Skeletal muscle tissue (tissue), 4 donors: ENCODE data around the gene BHLHA15. TPM values are rescaled to one million over a fixed set of nuclear protein-coding genes. Genes with fewer than 3 reads are reported as not detected.

Experiments
- H3K27ac ChIP-seq: one replicate; pipeline ENCODE4 v1.7.0; 2013; ENCODE audit warnings: mild to moderate bottlenecking, low read depth, low read length, inconsistent platforms
- H3K27me3 ChIP-seq, 3 donors: one replicate each; pipeline ENCODE4 v1.7.0; 2013; ENCODE audit warnings: low read length in 3 of 3; ENCODE audit not compliant: control insufficient read depth in 3 of 3, insufficient read depth in 3 of 3
- H3K36me3 ChIP-seq, 3 donors: one replicate each; pipeline ENCODE4 v1.7.0; 2013; ENCODE audit warnings: low read length in 3 of 3; ENCODE audit not compliant: control insufficient read depth in 3 of 3, insufficient read depth in 3 of 3
- H3K4me1 ChIP-seq, 3 donors: one replicate each; pipeline ENCODE4 v1.7.0; 2013; ENCODE audit warnings: low read length in 3 of 3, mild to moderate bottlenecking in 3 of 3; ENCODE audit not compliant: control insufficient read depth in 3 of 3, insufficient read depth in 3 of 3
- H3K4me3 ChIP-seq, 3 donors: one replicate each; pipeline ENCODE4 v1.7.0; 2013; ENCODE audit warnings: low read length in 3 of 3
- H3K9ac ChIP-seq, 3 donors: one replicate each; pipeline ENCODE4 v1.7.0; 2013; ENCODE audit warnings: low read length in 3 of 3, mild to moderate bottlenecking in 3 of 3, moderate library complexity in 2 of 3, low read depth in 1 of 3
- H3K9me3 ChIP-seq, 3 donors: one replicate each; pipeline ENCODE4 v1.7.0; 2013; ENCODE audit warnings: low read length in 3 of 3; ENCODE audit not compliant: control insufficient read depth in 3 of 3
- total RNA-seq: library from RNA; depleted of rRNA; stranded (reverse); fragments of >200 nt; gene quantifications from one replicate; pipeline ENCODE4 v1.2.3, GENCODE V29; 2014
- donor health status: Osteomylitis.

The BHLHA15 gene
- total RNA-seq, 1 donor from 2014 or later, result not detected

DNA sequence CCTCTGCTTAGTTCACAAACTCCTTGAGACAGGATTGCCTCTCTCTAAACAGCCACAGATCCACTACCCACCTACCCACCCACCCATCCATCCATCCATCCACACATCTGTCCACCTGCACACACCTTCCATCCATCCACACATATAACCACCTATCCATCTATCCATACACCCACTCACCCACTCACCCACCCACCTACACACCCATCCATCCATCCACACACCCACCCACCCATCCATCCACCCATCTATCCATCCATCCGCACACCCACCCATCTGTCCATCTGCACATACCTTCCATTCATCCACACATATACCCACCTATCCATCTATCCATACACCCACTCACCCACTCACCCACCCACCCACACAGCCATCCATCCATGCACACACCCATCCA, 31.1 kb downstream of the BHLHA15 start:
- peaks cover 0 to 5% (median 3%) of the 10 kb centered on the region in 3 donors for H3K4me1 ChIP-seq
- H3K27ac ChIP-seq, result no peak overlapping the region
- H3K36me3 ChIP-seq, result peaks cover 17 to 38% (median 33%) of the 10 kb centered on the region in 3 donors

GRCh38 chr7:98242934-98243333, 31.7 kb downstream of the BHLHA15 start:
- peaks cover 17 to 37% (median 33%) of the 10 kb centered on the region in 3 donors for H3K36me3 ChIP-seq
- H3K27me3 ChIP-seq, result no peaks in the 10 kb centered on the region
- H3K4me3 ChIP-seq, result no peak overlapping the region
- no peak overlapping the region for H3K9ac ChIP-seq
- H3K27ac ChIP-seq, result no peak overlapping the region
- no peaks in the 10 kb centered on the region for H3K9me3 ChIP-seq
- peaks cover 1 to 5% (median 3%) of the 10 kb centered on the region in 3 donors for H3K4me1 ChIP-seq

More for the DNA sequence above, 31.1 kb downstream of the BHLHA15 start:
- no peaks in the 10 kb centered on the region for H3K9me3 ChIP-seq
- H3K9ac ChIP-seq, result no peak overlapping the region
- no peak overlapping the region for H3K4me3 ChIP-seq
- H3K27me3 ChIP-seq, result no peaks in the 10 kb centered on the region

DNA sequence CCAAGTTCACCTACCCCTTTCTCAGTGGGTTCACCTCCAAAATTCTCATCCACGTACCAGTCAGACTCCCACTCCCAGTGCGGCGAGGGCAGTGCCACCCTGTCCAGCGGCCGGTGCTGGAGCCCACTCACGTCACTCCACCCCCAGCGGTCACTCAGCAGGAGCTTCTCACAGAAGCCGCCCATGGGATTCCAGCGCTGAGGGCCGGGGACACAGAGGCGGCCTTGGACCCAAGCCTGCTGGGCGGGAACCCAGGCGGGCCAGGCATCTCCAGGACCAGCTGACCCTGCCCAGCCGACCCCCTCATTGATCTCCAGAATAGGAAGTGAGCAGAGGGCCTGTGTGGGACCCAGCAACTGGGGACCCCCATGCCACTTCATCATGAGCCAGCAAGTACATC, 33.6 kb downstream of the BHLHA15 start:
- peaks cover 10 to 21% (median 20%) of the 10 kb centered on the region in 3 donors for H3K36me3 ChIP-seq
- H3K4me1 ChIP-seq, result peaks cover 2 to 8% (median 6%) of the 10 kb centered on the region in 3 donors
- no peaks in the 10 kb centered on the region for H3K27me3 ChIP-seq
- no peak overlapping the region for H3K27ac ChIP-seq
- H3K4me3 ChIP-seq, result no peak overlapping the region
- H3K9ac ChIP-seq, result no peak overlapping the region
- no peaks in the 10 kb centered on the region for H3K9me3 ChIP-seq

DNA sequence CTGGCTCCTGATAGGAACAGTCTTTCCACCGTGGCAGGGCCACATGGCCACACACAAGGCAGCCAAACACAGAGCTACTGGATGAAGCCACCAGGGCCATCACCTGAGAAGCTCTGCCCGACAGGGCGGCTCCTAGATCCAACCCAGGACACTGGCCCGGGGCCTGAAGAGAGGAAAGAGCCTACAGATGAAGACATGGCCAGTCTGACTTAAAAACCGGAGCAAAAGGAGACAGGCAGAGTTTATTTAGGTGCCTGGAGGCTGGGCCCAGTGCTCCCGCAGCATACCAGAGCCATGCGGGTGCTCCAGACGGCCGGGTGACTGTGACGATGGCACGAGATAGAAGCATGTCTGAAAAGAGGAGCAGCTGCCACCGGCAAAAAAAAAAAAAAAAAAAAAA, 36.9 kb downstream of the BHLHA15 start:
- H3K4me3 ChIP-seq, result no peak overlapping the region
- H3K36me3 ChIP-seq, result peaks cover 7 to 13% (median 9%) of the 10 kb centered on the region in 3 donors
- H3K27ac ChIP-seq, result no peak overlapping the region
- peaks cover 20 to 31% (median 23%) of the 10 kb centered on the region in 3 donors for H3K4me1 ChIP-seq
- no peak overlapping the region for H3K9ac ChIP-seq
- no peaks in the 10 kb centered on the region for H3K9me3 ChIP-seq
- H3K27me3 ChIP-seq, result no peaks in the 10 kb centered on the region

DNA sequence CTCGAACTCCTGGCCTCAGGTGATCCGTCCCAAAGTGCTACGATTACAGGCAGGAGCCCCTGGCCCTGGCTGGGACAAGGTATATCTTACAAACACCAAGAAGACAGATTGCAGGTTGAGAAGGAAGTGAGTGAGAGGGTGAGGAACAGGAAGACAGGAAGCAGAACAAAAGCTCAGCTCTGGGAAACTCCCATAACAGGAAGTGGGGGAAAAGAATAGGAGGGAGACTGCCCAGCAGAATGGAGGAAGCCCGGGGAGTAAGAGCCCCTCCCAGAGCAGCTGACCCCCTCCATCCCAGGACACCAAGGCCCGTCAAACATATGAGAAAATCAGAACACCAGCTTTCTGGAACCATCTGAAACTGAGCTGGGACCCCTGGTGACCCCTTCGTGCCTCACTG, 37.9 kb downstream of the BHLHA15 start:
- Histone ChIP-seq H3K4me1 (peaks cover 21 to 35% (median 27%) of the 10 kb centered on the region in 3 donors), H3K9me3 (no peaks in the 10 kb centered on the region), H3K36me3 (peaks cover 5 to 9% (median 6%) of the 10 kb centered on the region in 3 donors), H3K4me3 (no peak overlapping the region), H3K27ac (no peak overlapping the region), H3K9ac (no peak overlapping the region), H3K27me3 (no peaks in the 10 kb centered on the region)

DNA sequence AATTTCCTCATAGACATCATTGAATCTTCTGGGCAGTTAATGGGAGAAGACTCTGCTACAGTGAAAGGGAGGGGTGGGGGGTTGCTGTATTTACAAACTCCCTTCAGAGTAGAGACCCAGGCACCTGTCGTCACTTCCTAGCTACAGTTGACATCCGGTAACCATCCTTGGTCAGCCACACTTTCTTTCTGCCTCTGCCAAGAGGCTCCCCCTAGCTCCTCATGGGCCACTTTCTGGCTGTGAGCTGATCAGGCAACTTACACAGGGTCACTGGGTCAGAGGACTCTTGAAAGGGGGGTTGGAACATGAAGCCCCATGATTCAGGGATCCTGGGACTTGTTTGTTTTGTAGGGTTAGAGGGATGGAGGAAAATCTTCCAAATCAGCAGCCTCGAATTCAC, 39.5 kb downstream of the BHLHA15 start:
- Histone ChIP-seq H3K4me1 (peaks cover 21 to 30% (median 23%) of the 10 kb centered on the region in 3 donors), H3K9me3 (no peaks in the 10 kb centered on the region), H3K27ac (no peak overlapping the region), H3K4me3 (peak overlapping the region; percentile 20 to 90 (median 22)), H3K27me3 (no peaks in the 10 kb centered on the region), H3K36me3 (peaks cover 0 to 4% (median 0%) of the 10 kb centered on the region in 3 donors), H3K9ac (no peak overlapping the region)

DNA sequence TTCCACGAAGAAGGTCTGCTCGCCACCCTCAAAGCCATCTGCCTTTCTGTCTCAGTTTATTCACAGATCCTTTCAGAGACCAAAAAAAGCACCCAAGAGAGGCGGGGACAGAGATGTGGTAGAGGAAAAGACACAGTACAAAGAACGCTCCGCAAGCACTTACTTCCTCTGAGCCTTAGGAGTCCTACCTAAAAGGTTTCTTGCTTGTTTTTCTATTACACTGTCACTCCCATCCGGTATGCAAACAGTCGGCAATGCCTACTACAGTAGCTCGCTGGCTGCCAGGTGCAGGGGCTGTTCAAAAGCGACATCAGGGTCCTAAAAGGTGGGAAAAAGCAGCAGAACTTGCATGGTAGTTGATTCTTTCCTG, 40.0 kb downstream of the BHLHA15 start:
- peak overlapping the region; percentile 90 to 92 (median 91) for H3K4me3 ChIP-seq
- H3K9ac ChIP-seq, result peak overlapping the region; percentile 87 to 89 (median 89)
- H3K36me3 ChIP-seq, result peaks cover 0 to 4% (median under 1%) of the 10 kb centered on the region in 3 donors
- H3K4me1 ChIP-seq, result peaks cover 21 to 30% (median 23%) of the 10 kb centered on the region in 3 donors
- H3K27me3 ChIP-seq, result no peaks in the 10 kb centered on the region
- peak overlapping the region; percentile 75 for H3K27ac ChIP-seq
- no peaks in the 10 kb centered on the region for H3K9me3 ChIP-seq

DNA sequence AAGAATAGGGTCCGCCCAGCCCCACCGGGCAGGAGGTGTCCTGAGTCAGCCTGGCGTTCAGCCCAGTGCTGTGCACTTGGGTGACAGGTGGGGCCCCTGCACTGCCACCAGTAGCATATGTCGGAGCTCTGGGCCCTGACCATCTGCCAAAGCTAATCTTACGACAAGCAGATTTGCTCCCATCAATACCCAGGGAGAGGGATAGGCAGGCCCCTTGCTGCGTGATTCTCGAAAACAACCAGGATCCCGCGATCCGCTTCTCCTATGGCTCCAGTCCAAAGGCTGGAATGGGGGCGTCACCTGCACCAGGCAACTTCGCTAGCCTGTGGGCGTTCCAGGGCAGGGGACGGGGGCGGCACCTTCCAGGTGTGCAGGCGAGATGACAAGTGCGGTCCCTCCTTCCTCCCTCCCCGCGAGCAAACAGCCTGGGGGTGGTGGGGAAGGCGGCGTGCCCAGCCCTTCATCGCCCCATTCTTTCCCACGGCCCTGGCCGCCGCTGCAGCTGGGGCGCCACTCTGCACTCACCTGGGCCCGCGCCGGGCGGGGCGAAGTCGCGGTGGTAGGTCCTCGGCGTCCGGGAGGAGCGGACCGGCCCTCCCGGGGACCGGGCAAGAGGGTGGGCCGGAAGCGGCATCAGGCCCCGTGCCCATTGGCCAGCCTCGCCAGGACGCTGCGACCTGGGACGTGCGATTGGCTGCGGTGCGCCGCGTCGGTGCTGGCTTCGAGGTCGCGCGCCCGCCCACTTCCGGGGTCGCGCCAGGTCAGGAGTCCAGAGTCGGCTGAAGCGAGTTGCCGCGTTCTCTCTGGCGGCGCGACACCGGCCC, 40.6 kb downstream of the BHLHA15 start, which contains the start of gene TECPR1:
TECPR1 (minus strand) TSS at position 632 of the 824 bp plus-strand sequence. CDS start 6,086 bp downstream, outside the sequence.
- no peaks in the 10 kb centered on the region for H3K9me3 ChIP-seq
- H3K9ac ChIP-seq, result peak within 1 kb of the TSS; percentile 87 to 89 (median 89)
- H3K36me3 ChIP-seq, result peaks cover 2 to 5% (median 5%) of the 10 kb centered on the region in 3 donors
- H3K4me1 ChIP-seq, result peaks cover 21 to 30% (median 23%) of the 10 kb centered on the region in 3 donors
- H3K27me3 ChIP-seq, result no peaks in the 10 kb centered on the region
- H3K4me3 ChIP-seq, result peak within 1 kb of the TSS; percentile 91 to 94 (median 92)
- H3K27ac ChIP-seq, result peak within 1 kb of the TSS; percentile 75

- Histone ChIP-seq H3K4me1 (peaks cover 21 to 30% (median 23%) of the 10 kb centered on the region in 3 donors), H3K27me3 (no peaks in the 10 kb centered on the region), H3K9me3 (no peaks in the 10 kb centered on the region), H3K36me3 (peaks cover 6 to 9% (median 7%) of the 10 kb centered on the region in 3 donors), H3K9ac (peak overlapping the region; percentile 87 to 89 (median 89)), H3K4me3 (peak overlapping the region; percentile 91 to 94 (median 92)), H3K27ac (peak overlapping the region; percentile 64)
Measured at GRCh38 chr7:98252425-98253054, 41.3 kb downstream of the BHLHA15 start.
